ENCODE results near the gene STARD3NL.

The STARD3NL gene

DNA sequence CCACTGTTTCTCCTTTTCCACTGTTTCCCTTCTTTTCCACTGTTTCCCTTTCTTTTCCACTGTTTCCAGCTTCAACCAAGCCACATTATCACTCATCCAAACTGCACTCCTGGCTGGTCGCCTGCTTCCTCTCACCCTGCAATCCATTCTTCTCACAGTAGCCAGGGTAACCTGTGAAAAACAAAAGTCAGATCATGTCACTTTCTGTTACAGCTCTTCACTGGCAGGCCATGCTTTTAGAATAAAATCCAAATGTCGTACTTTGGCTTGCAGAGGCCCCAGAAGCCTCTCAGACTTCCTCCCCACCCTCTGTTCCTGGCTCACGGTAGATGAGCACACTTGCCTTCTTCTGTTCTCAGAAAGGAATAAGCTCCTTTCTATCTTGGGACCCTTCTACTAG lies 33.9 kb downstream of the STARD3NL start:
- TF ChIP-seq CTCF (IDR thresholded peaks at IDR 0.05; ENCODE audit: control extremely low read depth, extremely low read depth, low read depth, missing control alignments), result no peak
- POLR2A ChIA-PET, result interaction anchor here (0.6 kb wide), 1 partner anchor 15 kb away, joined by 6 read pairs; no protein-coding TSS in a partner anchor
- no peak for DNase-seq (ENCODE audit: extremely low spot score)
- CTCF ChIA-PET, result interaction anchor here (0.7 to 3.0 kb wide), 8 partner anchors 7 to 157 kb away, joined by 3 to 18 read pairs (median 5); no protein-coding TSS in a partner anchor

GRCh38 chr7:38215115-38215514 lies 37.1 kb downstream of the STARD3NL start:
- ChIA-PET CTCF (interaction anchor here (0.7 to 4.9 kb wide), 65 partner anchors 8 to 384 kb away, joined by 3 to 103 read pairs (median 7); partner anchors contain the start of genes STARD3NL and TARP), POLR2A (no interaction called here)
- no peak for DNase-seq (ENCODE audit: extremely low spot score)
- TF ChIP-seq CTCF (IDR thresholded peaks at IDR 0.05; ENCODE audit: control extremely low read depth, extremely low read depth, low read depth, missing control alignments), result no peak

DNA sequence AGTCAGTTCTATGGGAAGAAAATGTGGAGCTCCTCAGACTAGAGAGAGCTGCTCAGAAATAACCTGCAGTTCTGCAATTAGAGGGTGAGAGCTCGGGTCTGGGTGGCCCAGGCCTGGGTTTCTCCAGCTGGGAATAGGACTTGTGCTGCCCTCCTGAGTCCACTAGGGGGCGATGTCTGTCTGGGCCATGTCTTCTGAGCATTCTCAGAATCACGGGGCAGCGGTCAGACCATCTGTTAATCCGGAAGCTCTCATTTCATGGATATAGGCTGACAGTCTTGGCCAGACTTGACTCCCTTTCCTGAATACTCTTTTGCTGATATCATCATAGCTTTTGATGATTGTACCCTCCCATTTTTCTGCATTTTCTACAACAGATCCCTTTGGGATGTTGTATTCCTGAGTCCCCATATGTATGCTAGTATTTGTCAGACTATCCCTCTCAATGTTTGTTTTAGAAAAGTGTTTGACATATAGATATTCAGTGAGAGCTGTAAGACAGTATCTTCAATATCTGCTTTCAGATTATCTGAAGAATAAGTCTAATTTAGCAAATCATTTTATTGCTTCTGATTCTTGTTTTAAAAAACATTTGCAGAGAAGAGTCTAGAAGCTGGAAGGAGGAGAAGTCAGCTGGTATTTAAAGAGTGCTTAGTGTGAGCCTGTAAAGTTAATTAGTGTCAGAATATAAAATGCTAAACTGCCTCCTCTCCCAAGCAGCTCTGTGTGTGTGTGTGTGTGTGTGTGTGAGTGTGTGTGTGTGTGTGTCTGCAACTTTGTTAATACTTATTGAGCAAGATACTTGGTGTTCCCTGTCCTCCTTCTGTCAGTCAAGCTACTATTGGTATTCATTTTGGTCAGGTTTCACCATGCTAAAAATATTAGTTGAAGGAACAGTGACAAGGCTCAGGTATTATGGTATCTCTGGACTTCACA lies 38.0 kb downstream of the STARD3NL start:
- TF ChIP-seq CTCF (IDR thresholded peaks at IDR 0.05; ENCODE audit: control extremely low read depth, extremely low read depth, low read depth, missing control alignments), result peak; percentile 86
- CTCF ChIA-PET, result interaction anchor here (0.6 to 4.9 kb wide), 72 partner anchors 8 to 660 kb away, joined by 3 to 103 read pairs (median 6); partner anchors contain the start of genes STARD3NL and TARP
- peak; percentile 79 for DNase-seq (ENCODE audit: extremely low spot score)
- POLR2A ChIA-PET, result no interaction called here

- no peak for DNase-seq (ENCODE audit: extremely low spot score)
- POLR2A ChIA-PET, result no interaction called here
- no peak for TF ChIP-seq CTCF (IDR thresholded peaks at IDR 0.05; ENCODE audit: control extremely low read depth, extremely low read depth, low read depth, missing control alignments)
- CTCF ChIA-PET, result interaction anchor here (0.9 to 6.9 kb wide), 12 partner anchors 10 to 150 kb away, joined by 3 to 103 read pairs (median 20); no protein-coding TSS in a partner anchor
These were observed 39.6 kb downstream of the STARD3NL start for GRCh38 chr7:38217672-38218071.

DNA sequence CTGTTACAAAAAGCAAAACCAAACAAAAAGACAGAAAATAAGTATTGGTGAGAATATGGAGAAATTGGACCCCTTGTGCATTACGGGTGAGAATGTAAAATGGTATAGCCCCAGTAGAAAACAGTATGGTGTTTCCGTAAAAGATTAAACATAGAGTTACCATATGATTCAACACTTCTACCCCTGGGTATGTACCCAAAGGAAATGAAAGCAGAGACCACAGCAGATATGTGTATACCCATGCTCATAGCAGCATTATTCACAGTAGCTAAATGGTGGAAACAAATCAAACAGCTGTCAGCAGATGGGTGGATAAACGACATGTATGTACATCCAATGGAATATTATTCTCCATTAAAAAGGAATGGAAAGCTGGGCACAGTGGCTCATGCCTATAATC lies 42.4 kb downstream of the STARD3NL start:
- DNase-seq (ENCODE audit: extremely low spot score), result no peak
- CTCF ChIA-PET, result interaction anchor here (0.7 to 6.9 kb wide), 14 partner anchors 9 to 304 kb away, joined by 3 to 102 read pairs (median 8); partner anchors contain the start of gene SFRP4
- POLR2A ChIA-PET, result no interaction called here
- TF ChIP-seq CTCF (IDR thresholded peaks at IDR 0.05; ENCODE audit: control extremely low read depth, extremely low read depth, low read depth, missing control alignments), result no peak

- TF ChIP-seq CTCF (IDR thresholded peaks at IDR 0.05; ENCODE audit: control extremely low read depth, extremely low read depth, low read depth, missing control alignments), result peak; percentile 76
- POLR2A ChIA-PET, result no interaction called here
- CTCF ChIA-PET, result interaction anchor here (0.7 to 6.9 kb wide), 31 partner anchors 10 to 321 kb away, joined by 3 to 102 read pairs (median 4); partner anchors contain the start of gene SFRP4
- peak; percentile 55 for DNase-seq (ENCODE audit: extremely low spot score)
These were observed 44.5 kb downstream of the STARD3NL start for GRCh38 chr7:38222481-38223096.
